Uterus (tissue), 4 donors: ENCODE results near the gene GON7. TPM values are rescaled to one million over a fixed set of nuclear protein-coding genes. Genes with fewer than 3 reads are reported as not detected.

Experiments
- DNase-seq, 2 donors: peaks; one replicate each; pipeline ENCODE4 v3.0.0-alpha.2; 2019 to 2020
- H3K27ac ChIP-seq, 2 donors: fragments of 200-600 bp; sonication (generic); 1 replicate in 1 of 2; 2 replicates in 1 of 2; pipeline ENCODE4 v1.5.1; 2016 to 2018
- H3K27me3 ChIP-seq, 2 donors: fragments of 200-600 bp; sonication (generic); one replicate each; pipeline ENCODE4 v1.5.1; 2018 to 2019; ENCODE audit warnings: control low read depth in 1 of 2
- H3K36me3 ChIP-seq, 2 donors: fragments of 200-600 bp; sonication (generic); one replicate each; pipeline ENCODE4 v1.5.1; 2019; ENCODE audit warnings: control low read depth in 1 of 2
- H3K4me1 ChIP-seq, 2 donors: fragments of 200-600 bp; sonication (generic); one replicate each; pipeline ENCODE4 v1.5.1; 2018 to 2019; ENCODE audit warnings: control low read depth in 1 of 2
- H3K4me3 ChIP-seq, 2 donors: fragments of 200-600 bp; sonication (generic); 1 replicate in 1 of 2; 2 replicates in 1 of 2; pipeline ENCODE4 v1.5.1; 2018 to 2019; ENCODE audit warnings: mild to moderate bottlenecking in 1 of 2
- H3K9me3 ChIP-seq, 2 donors: fragments of 200-600 bp; sonication (generic); one replicate each; pipeline ENCODE4 v1.5.1; 2019; ENCODE audit warnings: control low read depth in 1 of 2
- CTCF ChIP-seq, 4 experiments: fragments of 200-600 bp in 2 of 4; fragments of 450-650 bp in 2 of 4; sonication (generic) in 2 of 4; IDR thresholded peaks; one replicate each; pipeline ENCODE4 v1.5.1; 2016 to 2019; ENCODE audit warnings: antibody characterized with exemption in 4 of 4, mild to moderate bottlenecking in 2 of 4, moderate library complexity in 1 of 4
- POLR2A ChIP-seq, 2 donors: fragments of 450-650 bp; IDR thresholded peaks; one replicate each; pipeline ENCODE4 v1.6.1; 2016; ENCODE audit warnings: antibody characterized with exemption in 2 of 2, mild to moderate bottlenecking in 1 of 2, moderate library complexity in 1 of 2
- intact Hi-C: fragments of 100-400 bp; cut with DNase I; formaldehyde crosslinking; loops from one replicate; pipeline ENCODE4 v1.15.1; 2023; ENCODE audit warnings: low total_unique reads
- total RNA-seq, 4 donors: library from RNA; depleted of rRNA in 3 of 4; stranded (reverse); fragments of >200 nt in 3 of 4; gene quantifications; one replicate each; pipeline versions ENCODE4 v1.1.0 to v1.2.4, GENCODE V29; 2014 to 2023
- donor health status: DM: yes; HTN: yes; CAD: no.

The GON7 gene
- total RNA-seq, 4 donors from 2014 or later, result 0.51 to 16.7 (median 11.8) TPM

GRCh38 chr14:93214598-93214997 is 7.7 kb upstream of the GON7 start:
- Histone ChIP-seq H3K9me3 (no peaks in the 10 kb centered on the region), H3K4me3 (no peak overlapping the region), H3K27ac (no peak overlapping the region), H3K36me3 (no peaks in the 10 kb centered on the region), H3K27me3 (no peaks in the 10 kb centered on the region), H3K4me1 (peaks cover 0 to under 1% of the 10 kb centered on the region in 2 donors)
- intact Hi-C loops, result no loop called here
- TF ChIP-seq POLR2A (IDR thresholded peaks at IDR 0.05), result no peak
- no peak for TF ChIP-seq CTCF (IDR thresholded peaks at IDR 0.05)
- no peak for DNase-seq

- no peak overlapping the region for H3K4me3 ChIP-seq
- intact Hi-C loops, result no loop called here
- H3K4me1 ChIP-seq, result peaks cover 0 to 5% of the 10 kb centered on the region in 2 donors
- TF ChIP-seq POLR2A (IDR thresholded peaks at IDR 0.05) (no peak), CTCF (IDR thresholded peaks at IDR 0.05) (no peak)
- H3K27me3 ChIP-seq, result no peaks in the 10 kb centered on the region
- H3K27ac ChIP-seq, result no peak overlapping the region
- DNase-seq, result no peak
- no peaks in the 10 kb centered on the region for H3K9me3 ChIP-seq
- no peaks in the 10 kb centered on the region for H3K36me3 ChIP-seq
Observed at GRCh38 chr14:93212432-93212831, 5.6 kb upstream of the GON7 start.

GRCh38 chr14:93207468-93208308 is 823 bp upstream of the GON7 start:
- peak in 1 of 2 donors; percentile 44 for DNase-seq
- Histone ChIP-seq H3K4me3 (peak overlapping the region; percentile 77 to 79), H3K4me1 (peaks cover 0 to 5% of the 10 kb centered on the region in 2 donors), H3K36me3 (no peaks in the 10 kb centered on the region), H3K27me3 (no peaks in the 10 kb centered on the region), H3K27ac (peak overlapping the region; percentile 47 to 83), H3K9me3 (no peaks in the 10 kb centered on the region)
- intact Hi-C loops, result no loop called here
- TF ChIP-seq CTCF (IDR thresholded peaks at IDR 0.05) (peak in 1 of 4 experiments; percentile 3), POLR2A (IDR thresholded peaks at IDR 0.05) (no peak)

GRCh38 chr14:93201155-93201704 is 5.6 kb downstream of the GON7 start:
- Histone ChIP-seq H3K9me3 (no peaks in the 10 kb centered on the region), H3K36me3 (no peaks in the 10 kb centered on the region), H3K27me3 (no peaks in the 10 kb centered on the region), H3K4me3 (no peak overlapping the region), H3K27ac (no peak overlapping the region), H3K4me1 (no peaks in the 10 kb centered on the region)
- TF ChIP-seq POLR2A (IDR thresholded peaks at IDR 0.05), result no peak
- no peak for TF ChIP-seq CTCF (IDR thresholded peaks at IDR 0.05)
- DNase-seq, result no peak
- intact Hi-C loops, result no loop called here

GRCh38 chr14:93200553-93200952 is 6.3 kb downstream of the GON7 start:
- Histone ChIP-seq H3K9me3 (no peaks in the 10 kb centered on the region), H3K4me3 (no peak overlapping the region), H3K4me1 (no peaks in the 10 kb centered on the region), H3K27ac (no peak overlapping the region), H3K27me3 (no peaks in the 10 kb centered on the region), H3K36me3 (no peaks in the 10 kb centered on the region)
- TF ChIP-seq CTCF (IDR thresholded peaks at IDR 0.05) (no peak), POLR2A (IDR thresholded peaks at IDR 0.05) (no peak)
- intact Hi-C loops, result no loop called here
- no peak for DNase-seq
